Endothelial cell of umbilical vein (primary cell): ENCODE results near the gene RGS6.

Experiments
- EZH2 ChIP-seq: IDR thresholded peaks from 2 replicates; pipeline ENCODE4 v1.6.1; 2012; ENCODE audit warnings: borderline replicate concordance, low read depth, mild to moderate bottlenecking, moderate library complexity, low read length, inconsistent platforms; ENCODE audit not compliant: severe bottlenecking
- FOS ChIP-seq: IDR thresholded peaks from 2 replicates; pipeline ENCODE4 v1.6.1; 2011; ENCODE audit warnings: mild to moderate bottlenecking, low read length, moderate library complexity, borderline replicate concordance; ENCODE audit not compliant: insufficient read depth
- GATA2 ChIP-seq: IDR thresholded peaks from 2 replicates; pipeline ENCODE4 v1.7.0; 2011; ENCODE audit warnings: low read depth, mild to moderate bottlenecking, moderate library complexity, mixed read lengths, low read length; ENCODE audit not compliant: insufficient read length, insufficient read depth
- JUN ChIP-seq: IDR thresholded peaks from 2 replicates; pipeline ENCODE4 v1.6.1; 2011; ENCODE audit warnings: borderline replicate concordance, low read depth; ENCODE audit not compliant: insufficient read length, insufficient read depth
- MYC ChIP-seq: IDR thresholded peaks from one replicate; pipeline ENCODE4 v1.6.1; 2011; ENCODE audit warnings: mild to moderate bottlenecking, low read depth, low read length
- POLR2A ChIP-seq: IDR thresholded peaks from 2 replicates; pipeline ENCODE4 v1.6.1; 2012; ENCODE audit warnings: low read depth, mild to moderate bottlenecking, control low read depth, low read length
- POLR2AphosphoS5 ChIP-seq: IDR thresholded peaks from 2 replicates; pipeline ENCODE4 v1.6.1; 2012; ENCODE audit warnings: low read depth, mild to moderate bottlenecking, control low read depth, low read length, moderate library complexity; ENCODE audit not compliant: insufficient read depth
- TF ChIP-seq, protein P1 (sequence below), 2 donors: IDR thresholded peaks; 1 replicate in 1 of 2; 2 replicates in 1 of 2; pipeline ENCODE4 v1.5.1; 2011; ENCODE audit warnings: low read length in 2 of 2, mild to moderate bottlenecking in 2 of 2, moderate library complexity in 2 of 2, control low read depth in 1 of 2, inconsistent platforms in 1 of 2, low read depth in 1 of 2; ENCODE audit not compliant: insufficient read depth in 1 of 2; ENCODE audit errors: extremely low read depth in 1 of 2
- TF ChIP-seq, protein P2 (sequence below): IDR thresholded peaks from 2 replicates; pipeline ENCODE4 v1.6.1; 2011; ENCODE audit not compliant: insufficient read depth, insufficient read length

DNA sequence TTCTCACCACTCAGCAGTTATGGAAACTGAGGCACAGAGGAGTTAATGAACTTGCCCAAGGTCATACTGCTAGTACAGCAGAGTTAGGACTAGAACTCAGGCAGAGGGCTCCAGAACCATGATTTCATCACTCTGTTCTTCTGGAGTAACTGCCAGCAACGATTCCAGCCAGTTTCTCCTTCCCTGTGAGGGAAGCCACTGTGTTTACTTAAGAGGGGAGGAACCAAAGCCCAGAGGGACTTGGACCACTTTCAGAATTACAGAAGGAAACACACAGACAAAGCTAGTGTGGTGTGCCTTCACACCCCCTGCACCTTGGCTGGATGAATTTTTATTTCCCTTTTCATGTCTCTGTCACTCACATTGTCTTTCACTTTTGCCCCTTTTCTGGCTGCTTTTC lies 563.4 kb downstream of the RGS6 start:
- TF ChIP-seq, protein P1, sequence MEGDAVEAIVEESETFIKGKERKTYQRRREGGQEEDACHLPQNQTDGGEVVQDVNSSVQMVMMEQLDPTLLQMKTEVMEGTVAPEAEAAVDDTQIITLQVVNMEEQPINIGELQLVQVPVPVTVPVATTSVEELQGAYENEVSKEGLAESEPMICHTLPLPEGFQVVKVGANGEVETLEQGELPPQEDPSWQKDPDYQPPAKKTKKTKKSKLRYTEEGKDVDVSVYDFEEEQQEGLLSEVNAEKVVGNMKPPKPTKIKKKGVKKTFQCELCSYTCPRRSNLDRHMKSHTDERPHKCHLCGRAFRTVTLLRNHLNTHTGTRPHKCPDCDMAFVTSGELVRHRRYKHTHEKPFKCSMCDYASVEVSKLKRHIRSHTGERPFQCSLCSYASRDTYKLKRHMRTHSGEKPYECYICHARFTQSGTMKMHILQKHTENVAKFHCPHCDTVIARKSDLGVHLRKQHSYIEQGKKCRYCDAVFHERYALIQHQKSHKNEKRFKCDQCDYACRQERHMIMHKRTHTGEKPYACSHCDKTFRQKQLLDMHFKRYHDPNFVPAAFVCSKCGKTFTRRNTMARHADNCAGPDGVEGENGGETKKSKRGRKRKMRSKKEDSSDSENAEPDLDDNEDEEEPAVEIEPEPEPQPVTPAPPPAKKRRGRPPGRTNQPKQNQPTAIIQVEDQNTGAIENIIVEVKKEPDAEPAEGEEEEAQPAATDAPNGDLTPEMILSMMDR (IDR thresholded peaks at IDR 0.05; ENCODE audit: extremely low read depth in 1 of 2, insufficient read depth in 1 of 2, low read depth in 1 of 2, low read length in 2 of 2) = no peak
- TF ChIP-seq EZH2 (no peak), POLR2A (no peak), POLR2AphosphoS5 (no peak), MYC (no peak), JUN (no peak), FOS (no peak), GATA2 (no peak)
- TF ChIP-seq, protein P2, sequence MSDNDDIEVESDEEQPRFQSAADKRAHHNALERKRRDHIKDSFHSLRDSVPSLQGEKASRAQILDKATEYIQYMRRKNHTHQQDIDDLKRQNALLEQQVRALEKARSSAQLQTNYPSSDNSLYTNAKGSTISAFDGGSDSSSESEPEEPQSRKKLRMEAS = no peak
